Measurements from ENCODE around the gene WFIKKN1. TPM values are rescaled to one million over a fixed set of nuclear protein-coding genes. Genes with fewer than 3 reads are reported as not detected.

The WFIKKN1 gene
- total and polyA plus RNA-seq, 2 of the 13 experiments (the other 11 are each of a cell fraction or from before 2014, with no cell fraction given) = 1.7 to 4.9 TPM

DNA sequence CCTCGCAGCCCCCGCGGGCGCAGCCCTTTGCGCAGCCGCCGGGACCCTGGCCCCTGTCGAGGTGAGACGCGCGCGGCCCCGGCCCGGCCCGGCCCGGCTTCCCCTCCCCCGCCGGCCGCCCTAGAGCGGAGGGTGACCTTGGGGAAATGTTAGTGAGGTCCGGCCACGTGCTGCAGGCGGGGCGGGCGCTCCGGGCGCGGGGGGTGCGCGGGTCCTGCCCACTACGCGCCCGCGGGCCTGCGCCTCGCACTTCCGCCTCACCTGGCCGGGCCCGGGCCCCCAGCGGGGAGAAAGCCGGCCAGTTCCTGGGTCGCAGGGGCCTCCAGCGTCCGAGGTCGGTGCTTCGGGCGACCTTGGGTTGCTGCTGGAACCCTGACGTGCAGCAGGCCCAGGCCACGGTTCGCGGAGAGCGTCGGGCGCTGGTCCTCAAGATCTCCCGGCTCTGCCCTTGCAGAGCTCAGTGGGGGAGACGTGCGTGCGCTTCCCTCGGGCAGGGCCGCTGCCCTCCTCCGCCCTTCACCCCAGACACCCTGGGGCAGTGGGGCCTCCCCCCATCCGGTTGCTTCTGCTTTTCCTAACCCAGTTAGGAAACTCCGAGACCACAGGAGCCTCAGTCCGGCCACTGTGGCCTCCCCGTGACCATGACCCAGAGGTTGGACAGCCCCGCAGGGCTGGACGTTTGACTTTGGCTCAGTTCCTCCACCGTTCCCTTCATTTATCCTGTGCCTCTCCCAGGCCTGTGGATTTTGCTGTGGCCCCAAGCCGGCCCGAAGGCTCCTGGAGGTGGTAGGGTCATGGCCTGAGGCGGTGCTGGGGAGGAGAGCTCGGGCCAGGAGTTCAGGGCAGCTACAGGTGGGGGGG lies 11.6 kb downstream of the WFIKKN1 start (continued):
- peak; percentile 55; the same call in 1 of the 2 replicates for TF ChIP-seq TARDBP (CRISPR knock-in tag; IDR thresholded peaks at IDR 0.05)
- no peak for TF ChIP-seq ZMYM3 (CRISPR knock-in tag; IDR thresholded peaks at IDR 0.05)
- peak; percentile 72 for TF ChIP-seq BHLHE40 (IDR thresholded peaks at IDR 0.05; ENCODE audit: low read length)
- no peak for TF ChIP-seq ZNF614 (CRISPR knock-in tag; IDR thresholded peaks at IDR 0.05; ENCODE audit: borderline replicate concordance)
- peak; percentile 76; the same call in 1 of the 2 replicates for TF ChIP-seq ZNF773 (CRISPR knock-in tag; IDR thresholded peaks at IDR 0.05; ENCODE audit: borderline replicate concordance)
- TF ChIP-seq, protein P1, sequence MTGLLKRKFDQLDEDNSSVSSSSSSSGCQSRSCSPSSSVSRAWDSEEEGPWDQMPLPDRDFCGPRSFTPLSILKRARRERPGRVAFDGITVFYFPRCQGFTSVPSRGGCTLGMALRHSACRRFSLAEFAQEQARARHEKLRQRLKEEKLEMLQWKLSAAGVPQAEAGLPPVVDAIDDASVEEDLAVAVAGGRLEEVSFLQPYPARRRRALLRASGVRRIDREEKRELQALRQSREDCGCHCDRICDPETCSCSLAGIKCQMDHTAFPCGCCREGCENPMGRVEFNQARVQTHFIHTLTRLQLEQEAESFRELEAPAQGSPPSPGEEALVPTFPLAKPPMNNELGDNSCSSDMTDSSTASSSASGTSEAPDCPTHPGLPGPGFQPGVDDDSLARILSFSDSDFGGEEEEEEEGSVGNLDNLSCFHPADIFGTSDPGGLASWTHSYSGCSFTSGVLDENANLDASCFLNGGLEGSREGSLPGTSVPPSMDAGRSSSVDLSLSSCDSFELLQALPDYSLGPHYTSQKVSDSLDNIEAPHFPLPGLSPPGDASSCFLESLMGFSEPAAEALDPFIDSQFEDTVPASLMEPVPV (CRISPR knock-in tag; IDR thresholded peaks at IDR 0.05) = no peak
- no peak for TF ChIP-seq ATRX (CRISPR knock-in tag; IDR thresholded peaks at IDR 0.05; ENCODE audit: borderline replicate concordance)
- TF ChIP-seq MXD1 (CRISPR knock-in tag; IDR thresholded peaks at IDR 0.05) = peak; percentile 79
- no peak for TF ChIP-seq MTA3 (CRISPR knock-in tag; IDR thresholded peaks at IDR 0.05)
- no peak for TF ChIP-seq TEAD2 (CRISPR knock-in tag; IDR thresholded peaks at IDR 0.05)
- TF ChIP-seq CENPBD1 (CRISPR knock-in tag; IDR thresholded peaks at IDR 0.05; ENCODE audit: borderline replicate concordance, low read depth) = no peak
- no peak for TF ChIP-seq ZFP36 (IDR thresholded peaks at IDR 0.05; ENCODE audit: borderline replicate concordance, low read depth, low read length, partially characterized antibody)
- no peak for TF ChIP-seq NFYB (CRISPR knock-in tag; IDR thresholded peaks at IDR 0.05)
- no peak for TF ChIP-seq ISL2 (CRISPR knock-in tag; IDR thresholded peaks at IDR 0.05)
- TF ChIP-seq PTBP1 (IDR thresholded peaks at IDR 0.05; ENCODE audit: low read depth, low read length, poor library complexity, severe bottlenecking) = no peak
- peak; percentile 77 for TF ChIP-seq PHF8 (CRISPR knock-in tag; IDR thresholded peaks at IDR 0.05)
- TF ChIP-seq ZNF839 (CRISPR knock-in tag; IDR thresholded peaks at IDR 0.05; ENCODE audit: borderline replicate concordance) = no peak
- TF ChIP-seq ZNF329 (CRISPR knock-in tag; IDR thresholded peaks at IDR 0.05; ENCODE audit: low read depth) = peak; percentile 87
- TF ChIP-seq PCBP2 (optimal IDR thresholded peaks at IDR 0.05; ENCODE audit: low read depth, low read length, poor library complexity, severe bottlenecking) = no peak
- TF ChIP-seq MEF2D (CRISPR knock-in tag; IDR thresholded peaks at IDR 0.05) = peak; percentile 8; the same call in 1 of the 2 replicates
- TF ChIP-seq ZNF230 (CRISPR knock-in tag; IDR thresholded peaks at IDR 0.05) = no peak
- no peak for TF ChIP-seq ZNF260 (CRISPR knock-in tag; IDR thresholded peaks at IDR 0.05; ENCODE audit: borderline replicate concordance, low read depth)
- TF ChIP-seq HNRNPK (IDR thresholded peaks at IDR 0.05; ENCODE audit: low read depth, low read length, poor library complexity, severe bottlenecking) = no peak
- TF ChIP-seq ADNP (CRISPR knock-in tag; IDR thresholded peaks at IDR 0.05) = no peak
- TF ChIP-seq ZBTB42 (CRISPR knock-in tag; IDR thresholded peaks at IDR 0.05) = no peak
- no peak for TF ChIP-seq JARID2 (CRISPR knock-in tag; IDR thresholded peaks at IDR 0.05; ENCODE audit: insufficient replicate concordance)
- TF ChIP-seq ZNF878 (CRISPR knock-in tag; IDR thresholded peaks at IDR 0.05) = no peak
- no peak for TF ChIP-seq ZNF549 (CRISPR knock-in tag; IDR thresholded peaks at IDR 0.05)
- no peak for TF ChIP-seq JUNB (CRISPR knock-in tag; IDR thresholded peaks at IDR 0.05; ENCODE audit: borderline replicate concordance)
